CD14-positive monocyte (primary cell): ENCODE measurements around the gene SPINK7. TPM values are rescaled to one million over a fixed set of nuclear protein-coding genes. Genes with fewer than 3 reads are reported as not detected.

Experiments used
- DNase-seq, 3 donors: peaks; one replicate each; pipeline ENCODE4 v3.0.0-alpha.2; 2011 to 2022
- H2AFZ ChIP-seq: 2 replicates; pipeline ENCODE4 v1.6.0; 2012; ENCODE audit warnings: mild to moderate bottlenecking, low read depth, low read length, inconsistent platforms; ENCODE audit not compliant: insufficient read depth, poor library complexity, severe bottlenecking
- H3K27ac ChIP-seq, 2 donors: 1 replicate in 1 of 2; 2 replicates in 1 of 2; pipeline ENCODE4 v1.5.1; 2012 to 2013; ENCODE audit warnings: low read length in 2 of 2, control low read depth in 1 of 2, inconsistent platforms in 1 of 2, low read depth in 1 of 2, mild to moderate bottlenecking in 1 of 2
- H3K27me3 ChIP-seq, 2 donors: one replicate each; pipeline versions ENCODE4 v1.6.0 to v1.6.1; 2011 to 2013; ENCODE audit warnings: low read length in 2 of 2; ENCODE audit not compliant: control insufficient read depth in 2 of 2, insufficient read depth in 2 of 2
- H3K36me3 ChIP-seq, 2 donors: replicated peaks in 1 of 2; 1 replicate in 1 of 2; 2 replicates in 1 of 2; pipeline versions ENCODE4 v1.5.1 to v1.6.1; 2012 to 2013; ENCODE audit warnings: low read length in 2 of 2, control low read depth in 1 of 2, inconsistent platforms in 1 of 2, mild to moderate bottlenecking in 1 of 2; ENCODE audit not compliant: insufficient read depth in 2 of 2, control insufficient read depth in 1 of 2
- H3K4me1 ChIP-seq, 2 donors: 1 replicate in 1 of 2; 2 replicates in 1 of 2; pipeline versions ENCODE4 v1.5.1 to v1.6.1; 2012 to 2013; ENCODE audit warnings: low read length in 2 of 2, control low read depth in 1 of 2, inconsistent platforms in 1 of 2, mild to moderate bottlenecking in 1 of 2, moderate library complexity in 1 of 2; ENCODE audit not compliant: insufficient read depth in 2 of 2, control insufficient read depth in 1 of 2
- H3K4me2 ChIP-seq: replicated peaks from 2 replicates; pipeline ENCODE3; 2012; ENCODE audit warnings: low read length, moderate library complexity, mild to moderate bottlenecking; ENCODE audit not compliant: poor library complexity, severe bottlenecking; ENCODE audit errors: extremely low read depth
- H3K4me3 ChIP-seq, 3 experiments: fragments of 200-600 bp in 1 of 3; sonication (generic) in 1 of 3; replicated peaks in 1 of 3; 1 replicate in 2 of 3; 2 replicates in 1 of 3; pipeline ENCODE4 v1.5.1; 2011 to 2013; ENCODE audit warnings: low read length in 3 of 3, mild to moderate bottlenecking in 3 of 3, control low read depth in 2 of 3, low read depth in 2 of 3, inconsistent platforms in 1 of 3, moderate library complexity in 1 of 3
- H3K79me2 ChIP-seq: 2 replicates; pipeline ENCODE4 v1.6.0; 2012; ENCODE audit warnings: mild to moderate bottlenecking, control low read depth, inconsistent platforms, low read length, moderate library complexity; ENCODE audit not compliant: insufficient read depth
- H3K9ac ChIP-seq: 2 replicates; pipeline ENCODE4 v1.6.0; 2017; ENCODE audit warnings: low read length, mild to moderate bottlenecking; ENCODE audit not compliant: insufficient read depth, poor library complexity, severe bottlenecking
- H3K9me3 ChIP-seq, 2 donors: replicated peaks in 1 of 2; 1 replicate in 1 of 2; 2 replicates in 1 of 2; pipeline versions ENCODE4 v1.5.1 to v1.6.1; 2012 to 2013; ENCODE audit warnings: low read length in 2 of 2, control low read depth in 1 of 2; ENCODE audit not compliant: control insufficient read depth in 1 of 2, insufficient read depth in 1 of 2
- H4K20me1 ChIP-seq: 2 replicates; pipeline ENCODE4 v1.6.0; 2012; ENCODE audit warnings: mild to moderate bottlenecking, low read length, control low read depth, moderate library complexity; ENCODE audit not compliant: insufficient read depth
- H3K27ac Mint-ChIP-seq, 7 donors: one replicate each; pipeline ENCODE4 v1.8.0; 2020; ENCODE audit warnings: mild to moderate bottlenecking in 7 of 7, mixed read lengths in 7 of 7, moderate library complexity in 6 of 7, inconsistent platforms in 2 of 7
- H3K27me3 Mint-ChIP-seq, 3 donors: one replicate each; pipeline ENCODE4 v1.8.0; 2021 to 2022; ENCODE audit warnings: low read depth in 3 of 3, mild to moderate bottlenecking in 3 of 3, mixed read lengths in 3 of 3, moderate library complexity in 3 of 3, inconsistent platforms in 1 of 3
- H3K36me3 Mint-ChIP-seq, 2 donors: one replicate each; pipeline ENCODE4 v1.8.0; 2020; ENCODE audit warnings: mixed read lengths in 2 of 2, inconsistent platforms in 1 of 2, mild to moderate bottlenecking in 1 of 2
- H3K4me1 Mint-ChIP-seq: one replicate; pipeline ENCODE4 v1.8.0; 2020; ENCODE audit warnings: mild to moderate bottlenecking, mixed read lengths
- H3K4me3 Mint-ChIP-seq, 2 donors: one replicate each; pipeline ENCODE4 v1.8.0; 2020; ENCODE audit warnings: mild to moderate bottlenecking in 2 of 2, mixed read lengths in 2 of 2, moderate library complexity in 1 of 2
- H3K9me3 Mint-ChIP-seq, 7 donors: one replicate each; pipeline ENCODE4 v1.8.0; 2020 to 2022; ENCODE audit warnings: mixed read lengths in 7 of 7, mild to moderate bottlenecking in 6 of 7, moderate library complexity in 6 of 7, inconsistent platforms in 2 of 7
- CTCF ChIP-seq: fragments of 200-600 bp; IDR thresholded peaks from one replicate; pipeline ENCODE4 v1.8.0; 2022; ENCODE audit warnings: antibody characterized with exemption, mild to moderate bottlenecking
- WGBS: methylation state at CpG from one replicate; pipeline ENCODE4 v1.1.5; 2013; ENCODE audit warnings: missing lambda C conversion rate; ENCODE audit not compliant: insufficient coverage; 5-methylcytosine and 5-hydroxymethylcytosine counted together
- intact Hi-C, 2 donors: fragments of 100-400 bp; cut with micrococcal nuclease; formaldehyde crosslinking; loops; one replicate each; pipeline versions ENCODE4 v1.15.0 to v1.15.1; 2023
- polyA plus RNA-seq, 3 donors: library from polyadenylated mRNA; depleted of rRNA in 1 of 3; unstranded in 2 of 3; stranded (reverse) in 1 of 3; fragments of 300-500 nt in 2 of 3; fragments of >200 nt in 1 of 3; fragmentation: Illumina TruSeq in 2 of 3; gene quantifications; 1 replicate in 2 of 3; 2 replicates in 1 of 3; pipeline ENCODE4 v1.2.3, GENCODE V29; 2012 to 2021

The SPINK7 gene
- polyA plus RNA-seq, 3 donors, result not detected

DNA sequence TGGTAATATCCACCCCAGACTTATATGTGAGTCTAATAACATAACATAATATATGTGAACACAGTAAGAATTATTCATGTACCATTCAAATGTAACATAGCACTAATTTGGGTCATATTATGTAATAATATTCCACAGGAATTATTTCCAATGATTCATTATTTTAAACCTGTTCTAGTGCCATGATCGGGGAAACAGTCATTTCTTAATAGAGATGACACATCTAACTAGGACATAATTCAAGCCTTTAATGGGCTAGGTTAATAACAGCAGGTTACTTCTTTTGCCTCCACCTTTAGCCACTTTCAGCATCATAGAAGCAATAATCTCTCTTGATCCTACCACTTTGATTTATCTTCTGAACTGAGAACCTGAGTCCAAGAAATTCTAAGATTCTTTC is 35.5 kb downstream of the SPINK7 start:
- TF ChIP-seq CTCF, result no peak
- H3K79me2 ChIP-seq, result no peaks in the 10 kb centered on the region
- no peaks in the 10 kb centered on the region for H3K36me3 Mint-ChIP-seq
- H3K4me2 ChIP-seq, result no peak overlapping the region
- no peaks in the 10 kb centered on the region for H3K36me3 ChIP-seq
- H3K9ac ChIP-seq, result no peak overlapping the region
- no peaks in the 10 kb centered on the region for H4K20me1 ChIP-seq
- H3K4me1 Mint-ChIP-seq, result peaks cover 9% of the 10 kb centered on the region
- H3K4me3 Mint-ChIP-seq, result no peak overlapping the region
- H3K4me1 ChIP-seq, result peaks cover 10 to 12% of the 10 kb centered on the region in 2 donors
- H3K4me3 ChIP-seq, result no peak overlapping the region
- H2AFZ ChIP-seq, result no peak overlapping the region
- H3K27ac Mint-ChIP-seq, result no peak overlapping the region
- intact Hi-C loops, result no loop called here
- no peak overlapping the region for H3K27ac ChIP-seq
- DNase-seq, result no peak
- no peaks in the 10 kb centered on the region for H3K27me3 ChIP-seq
- H3K9me3 Mint-ChIP-seq, result peaks cover 0 to 6% (median 3%) of the 10 kb centered on the region in 7 donors
- peaks cover 0 to 3% of the 10 kb centered on the region in 2 donors for H3K9me3 ChIP-seq
- peaks cover 0 to 2% (median 0%) of the 10 kb centered on the region in 3 donors for H3K27me3 Mint-ChIP-seq
- 100% methylated on average over 1 of the region's 1 CpG for WGBS

DNA sequence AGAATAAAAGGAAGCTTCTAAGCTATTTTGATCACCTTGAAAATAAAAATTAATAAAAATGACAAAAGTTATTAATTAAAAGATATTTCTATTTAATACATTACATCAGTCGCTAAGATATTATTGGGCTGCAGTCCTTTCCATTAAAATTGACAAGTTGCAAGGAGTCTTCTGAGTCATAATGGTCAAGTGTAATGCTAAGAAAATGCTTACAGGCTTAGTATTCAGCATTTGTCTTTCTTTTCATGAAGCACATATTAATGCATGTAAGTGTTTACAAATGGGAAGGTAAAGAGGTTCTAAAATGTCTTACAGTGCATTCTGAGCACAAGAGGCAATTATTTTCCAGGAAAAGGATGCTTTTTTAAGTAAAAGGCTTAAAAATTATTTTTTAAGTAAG is 40.5 kb downstream of the SPINK7 start:
- H3K36me3 Mint-ChIP-seq, result no peaks in the 10 kb centered on the region
- no peak overlapping the region for H3K4me2 ChIP-seq
- H4K20me1 ChIP-seq, result no peaks in the 10 kb centered on the region
- peaks cover 0 to 2% (median 2%) of the 10 kb centered on the region in 3 donors for H3K27me3 Mint-ChIP-seq
- no peaks in the 10 kb centered on the region for H3K4me1 ChIP-seq
- WGBS, result no CpG with 5 or more reads among the region's 1 CpG
- peaks cover 0 to 6% (median 3%) of the 10 kb centered on the region in 7 donors for H3K9me3 Mint-ChIP-seq
- no peak overlapping the region for H3K4me3 Mint-ChIP-seq
- no peak overlapping the region for H3K9ac ChIP-seq
- intact Hi-C loops, result no loop called here
- H3K4me1 Mint-ChIP-seq, result no peaks in the 10 kb centered on the region
- H3K79me2 ChIP-seq, result no peaks in the 10 kb centered on the region
- H3K27me3 ChIP-seq, result no peaks in the 10 kb centered on the region
- no peak for DNase-seq
- H3K27ac Mint-ChIP-seq, result no peak overlapping the region
- TF ChIP-seq CTCF, result no peak
- no peaks in the 10 kb centered on the region for H3K36me3 ChIP-seq
- H2AFZ ChIP-seq, result no peak overlapping the region
- peaks cover 0 to 3% of the 10 kb centered on the region in 2 donors for H3K9me3 ChIP-seq
- H3K27ac ChIP-seq, result no peak overlapping the region
- H3K4me3 ChIP-seq, result no peak overlapping the region
